H1 (cell line): ENCODE measurements around the gene SPPL2B. TPM values are rescaled to one million over a fixed set of nuclear protein-coding genes. Genes with fewer than 3 reads are reported as not detected.

Experiments used
- BCL11A ChIP-seq, 2 experiments: IDR thresholded peaks; one replicate each; pipeline ENCODE4 v1.6.1; 2011; ENCODE audit warnings: low read depth in 2 of 2, low read length in 2 of 2, mild to moderate bottlenecking in 2 of 2
- CHD1 ChIP-seq: IDR thresholded peaks from 2 replicates; pipeline ENCODE4 v1.6.1; 2012; ENCODE audit warnings: low read depth, low read length, improper control_type of control experiment
- EP300 ChIP-seq, 2 experiments: IDR thresholded peaks; 1 replicate in 1 of 2; 2 replicates in 1 of 2; pipeline ENCODE4 v1.6.1; 2011 to 2012; ENCODE audit warnings: low read depth in 2 of 2, low read length in 2 of 2, mild to moderate bottlenecking in 2 of 2, borderline replicate concordance in 1 of 2, inconsistent platforms in 1 of 2, moderate library complexity in 1 of 2
- HDAC2 ChIP-seq, 2 experiments: fragments of 300-600 bp in 1 of 2; sonication (generic) in 1 of 2; IDR thresholded peaks; 2 replicates each; pipeline ENCODE4 v1.6.1; 2011 to 2012; ENCODE audit warnings: low read depth in 2 of 2, low read length in 2 of 2, mild to moderate bottlenecking in 2 of 2, moderate library complexity in 2 of 2, borderline replicate concordance in 1 of 2, inconsistent platforms in 1 of 2
- KDM1A ChIP-seq: fragments of 200-600, 300-600 bp; sonication (generic); IDR thresholded peaks from 2 replicates; pipeline ENCODE4 v1.7.1; 2016; ENCODE audit warnings: mild to moderate bottlenecking, low read length, borderline replicate concordance
- POU5F1 ChIP-seq: IDR thresholded peaks from 2 replicates; pipeline ENCODE4 v1.6.1; 2011; ENCODE audit warnings: low read depth, mild to moderate bottlenecking, low read length, moderate library complexity
- RBBP5 ChIP-seq: IDR thresholded peaks from 2 replicates; pipeline ENCODE4 v1.7.1; 2012; ENCODE audit warnings: low read depth, mild to moderate bottlenecking, inconsistent platforms, low read length, moderate library complexity, borderline replicate concordance
- RXRA ChIP-seq: IDR thresholded peaks from 2 replicates; pipeline ENCODE4 v1.6.1; 2011; ENCODE audit warnings: low read depth, mild to moderate bottlenecking, low read length, moderate library complexity; ENCODE audit not compliant: insufficient read depth
- TEAD4 ChIP-seq: IDR thresholded peaks from 2 replicates; pipeline ENCODE4 v1.6.1; 2012; ENCODE audit warnings: low read depth, low read length, inconsistent platforms, mixed read lengths
- polyA plus RNA-seq, 7 experiments: library from polyadenylated mRNA; depleted of rRNA in 3 of 7; stranded (reverse) in 5 of 7; unstranded in 2 of 7; fragments of >200 nt in 5 of 7; fragments of 200-250 nt in 2 of 7; gene quantifications; 1 replicate in 5 of 7; 2 replicates in 1 of 7; 4 replicates in 1 of 7; pipeline versions ENCODE4 v1.2.1 to v1.2.3, GENCODE V29; 2011 to 2013; ENCODE audit warnings: missing spikeins in 2 of 7, mixed read lengths in 2 of 7
- total RNA-seq: library from RNA; stranded (reverse); fragmentation: NEBNext Ultra II Directional; extraction: Animal tissue kit (Norgen Biotek cat#: 25700); gene quantifications from 2 replicates; pipeline ENCODE4 v1.2.1, GENCODE V29; 2021
- TF ChIP-seq, protein P1 (sequence below): IDR thresholded peaks from 2 replicates; pipeline ENCODE4 v1.6.1; 2012; ENCODE audit warnings: low read length, inconsistent platforms
- TF ChIP-seq, protein P2 (sequence below): IDR thresholded peaks from 2 replicates; pipeline ENCODE4 v1.6.1; 2011; ENCODE audit warnings: low read length, improper control_type of control experiment
- TF ChIP-seq, protein P3 (sequence below): IDR thresholded peaks from 2 replicates; pipeline ENCODE4 v1.6.1; 2012; ENCODE audit warnings: inconsistent platforms

The SPPL2B gene
- total and polyA plus RNA-seq, 2 of the 8 experiments (the other 6 are each of a cell fraction or from before 2014, with no cell fraction given): 34.8 to 55.7 TPM

DNA sequence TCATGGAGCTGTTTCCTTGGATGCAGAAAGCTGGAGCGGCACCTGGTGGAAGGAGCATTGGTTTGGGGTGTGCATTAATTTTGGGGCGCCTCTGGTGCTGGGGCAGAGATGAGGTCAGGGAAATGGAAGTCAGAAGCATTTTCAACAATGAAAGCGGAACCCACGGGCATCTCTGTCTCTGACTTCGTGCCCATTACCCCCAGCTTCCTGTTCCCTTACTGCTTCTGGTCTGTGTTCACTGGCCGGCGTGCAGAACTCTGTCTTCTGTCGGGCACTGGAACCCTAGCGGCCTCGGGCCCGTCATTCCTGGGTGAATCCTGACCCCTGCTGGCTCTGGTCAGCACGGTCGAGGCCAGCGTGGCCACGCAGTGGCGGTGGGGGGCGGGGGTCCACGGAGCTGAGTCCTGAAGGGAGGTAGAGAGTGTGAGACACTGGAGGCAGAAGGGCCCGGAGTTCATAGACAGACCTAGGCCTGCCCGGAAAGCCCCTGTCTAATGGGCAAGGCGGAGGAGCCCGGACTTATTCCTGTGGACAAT, 12.6 kb upstream of the SPPL2B start (continued):
- TF ChIP-seq, protein P1, sequence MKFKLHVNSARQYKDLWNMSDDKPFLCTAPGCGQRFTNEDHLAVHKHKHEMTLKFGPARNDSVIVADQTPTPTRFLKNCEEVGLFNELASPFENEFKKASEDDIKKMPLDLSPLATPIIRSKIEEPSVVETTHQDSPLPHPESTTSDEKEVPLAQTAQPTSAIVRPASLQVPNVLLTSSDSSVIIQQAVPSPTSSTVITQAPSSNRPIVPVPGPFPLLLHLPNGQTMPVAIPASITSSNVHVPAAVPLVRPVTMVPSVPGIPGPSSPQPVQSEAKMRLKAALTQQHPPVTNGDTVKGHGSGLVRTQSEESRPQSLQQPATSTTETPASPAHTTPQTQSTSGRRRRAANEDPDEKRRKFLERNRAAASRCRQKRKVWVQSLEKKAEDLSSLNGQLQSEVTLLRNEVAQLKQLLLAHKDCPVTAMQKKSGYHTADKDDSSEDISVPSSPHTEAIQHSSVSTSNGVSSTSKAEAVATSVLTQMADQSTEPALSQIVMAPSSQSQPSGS: no peak
- no peak for TF ChIP-seq RBBP5
- peak; percentile 17 to 45; a peak in 1 of 4 replicates for TF ChIP-seq HDAC2 (IDR thresholded peaks at IDR 0.05; ENCODE audit: borderline replicate concordance in 1 of 2, low read depth in 2 of 2, low read length in 2 of 2)
- TF ChIP-seq, protein P2, sequence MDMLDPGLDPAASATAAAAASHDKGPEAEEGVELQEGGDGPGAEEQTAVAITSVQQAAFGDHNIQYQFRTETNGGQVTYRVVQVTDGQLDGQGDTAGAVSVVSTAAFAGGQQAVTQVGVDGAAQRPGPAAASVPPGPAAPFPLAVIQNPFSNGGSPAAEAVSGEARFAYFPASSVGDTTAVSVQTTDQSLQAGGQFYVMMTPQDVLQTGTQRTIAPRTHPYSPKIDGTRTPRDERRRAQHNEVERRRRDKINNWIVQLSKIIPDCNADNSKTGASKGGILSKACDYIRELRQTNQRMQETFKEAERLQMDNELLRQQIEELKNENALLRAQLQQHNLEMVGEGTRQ: no peak
- peak; percentile 40; the same call in 1 of the 2 replicates for TF ChIP-seq TEAD4
- TF ChIP-seq EP300 (IDR thresholded peaks at IDR 0.05; ENCODE audit: borderline replicate concordance in 1 of 2, low read depth in 2 of 2, low read length in 2 of 2): no peak
- TF ChIP-seq, protein P3, sequence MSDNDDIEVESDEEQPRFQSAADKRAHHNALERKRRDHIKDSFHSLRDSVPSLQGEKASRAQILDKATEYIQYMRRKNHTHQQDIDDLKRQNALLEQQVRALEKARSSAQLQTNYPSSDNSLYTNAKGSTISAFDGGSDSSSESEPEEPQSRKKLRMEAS: peak; percentile 42; the same call in 1 of the 2 replicates
- TF ChIP-seq RXRA: no peak
- no peak for TF ChIP-seq BCL11A (IDR thresholded peaks at IDR 0.05; ENCODE audit: low read depth in 2 of 2, low read length in 2 of 2)
- no peak for TF ChIP-seq KDM1A
- no peak for TF ChIP-seq POU5F1
- no peak for TF ChIP-seq CHD1
- TF ChIP-seq, all 59 proteins: peak for 10
